GM23338 (cell line): ENCODE measurements around the gene CPM. TPM values are rescaled to one million over a fixed set of nuclear protein-coding genes. Genes with fewer than 3 reads are reported as not detected.

ENCODE experiments used
- ATAC-seq: fragments of 200-7000 bp; cut with Tn5 transposase; 3 replicates; pipeline ENCODE4 v1.9.1; 2020
- DNase-seq: peaks from one replicate; pipeline ENCODE4 v3.0.0-alpha.2; 2015; ENCODE audit warnings: low spot score
- H2AFZ ChIP-seq: fragments of 200-600 bp; sonication (generic); 2 replicates; pipeline ENCODE4 v1.8.0; 2016; ENCODE audit warnings: antibody characterized with exemption, mild to moderate bottlenecking, moderate library complexity
- H3F3A ChIP-seq: fragments of 200-600 bp; sonication (generic); replicated peaks from 2 replicates; pipeline ENCODE4 v1.8.0; 2017; ENCODE audit warnings: antibody characterized with exemption, mixed run types, low read depth
- H3K27ac ChIP-seq: fragments of 200-600 bp; sonication (generic); 2 replicates; pipeline ENCODE4 v1.6.1; 2016; ENCODE audit warnings: low read depth
- H3K27me3 ChIP-seq: fragments of 200-600 bp; sonication (generic); 2 replicates; pipeline ENCODE4 v1.8.0; 2016; ENCODE audit warnings: mild to moderate bottlenecking, mixed run types, moderate library complexity; ENCODE audit not compliant: insufficient read depth
- H3K36me3 ChIP-seq: fragments of 200-600 bp; sonication (generic); 2 replicates; pipeline ENCODE4 v1.8.0; 2016; ENCODE audit warnings: mild to moderate bottlenecking; ENCODE audit not compliant: insufficient read depth
- H3K4me1 ChIP-seq: fragments of 200-600 bp; sonication (generic); 2 replicates; pipeline ENCODE4 v1.8.0; 2016; ENCODE audit warnings: mild to moderate bottlenecking, moderate library complexity; ENCODE audit not compliant: insufficient read depth
- H3K4me2 ChIP-seq: fragments of 200-600 bp; sonication (generic); 2 replicates; pipeline ENCODE4 v1.7.1; 2017; ENCODE audit warnings: mixed run types
- H3K4me3 ChIP-seq: fragments of 200-600 bp; sonication (generic); 2 replicates; pipeline ENCODE4 v1.6.1; 2016; ENCODE audit warnings: mixed run types
- H3K79me2 ChIP-seq: fragments of 200-600 bp; sonication (generic); replicated peaks from 2 replicates; pipeline ENCODE4 v1.8.0; 2017; ENCODE audit warnings: mild to moderate bottlenecking; ENCODE audit not compliant: insufficient read depth
- H3K9me2 ChIP-seq: fragments of 200-600 bp; sonication (generic); 2 replicates; pipeline ENCODE4 v1.8.0; 2017; ENCODE audit not compliant: insufficient read depth
- H4K20me1 ChIP-seq: fragments of 200-600 bp; sonication (generic); replicated peaks from 2 replicates; pipeline ENCODE4 v1.8.0; 2017; ENCODE audit warnings: mild to moderate bottlenecking; ENCODE audit not compliant: insufficient read depth
- H3K27ac Mint-ChIP-seq: 2 replicates; pipeline ENCODE4 v1.8.0; 2020; ENCODE audit warnings: inconsistent platforms, mild to moderate bottlenecking, moderate library complexity, mixed read lengths
- H3K27me3 Mint-ChIP-seq: 3 replicates; pipeline ENCODE4 v1.8.0; 2022; ENCODE audit warnings: low read depth, mild to moderate bottlenecking, moderate library complexity, mixed read lengths, inconsistent platforms; ENCODE audit not compliant: insufficient read depth, poor library complexity
- H3K36me3 Mint-ChIP-seq: 3 replicates; pipeline ENCODE4 v1.8.0; 2021; ENCODE audit warnings: low read depth, mild to moderate bottlenecking, inconsistent platforms, moderate library complexity, mixed read lengths
- H3K4me1 Mint-ChIP-seq: 3 replicates; pipeline ENCODE4 v1.8.0; 2020; ENCODE audit warnings: mild to moderate bottlenecking, inconsistent platforms, mixed read lengths
- H3K4me3 Mint-ChIP-seq: 3 replicates; pipeline ENCODE4 v1.8.0; 2021; ENCODE audit warnings: moderate library complexity, mild to moderate bottlenecking, inconsistent platforms, mixed read lengths
- H3K9me3 Mint-ChIP-seq: 3 replicates; pipeline ENCODE4 v1.8.0; 2020; ENCODE audit warnings: moderate library complexity, mild to moderate bottlenecking, inconsistent platforms, mixed read lengths
- CREB1 ChIP-seq: fragments of 250-450 bp; sonication (Bioruptor Pico); IDR thresholded peaks from 2 replicates; pipeline ENCODE4 v1.5.0; 2020; ENCODE audit warnings: low read depth, mild to moderate bottlenecking, moderate library complexity
- EZH2phosphoT487 ChIP-seq: fragments of 200-600 bp; sonication (generic); IDR thresholded peaks from one replicate; pipeline ENCODE4 v1.8.1; 2018; ENCODE audit warnings: antibody characterized with exemption; ENCODE audit not compliant: unreplicated experiment
- STAT1 ChIP-seq: IDR thresholded peaks from one replicate; pipeline ENCODE4 v1.6.1; 2016; ENCODE audit warnings: antibody characterized with exemption; ENCODE audit not compliant: unreplicated experiment
- ZNF331 ChIP-seq: fragments of 250-450 bp; sonication (Bioruptor Pico); IDR thresholded peaks from 2 replicates; pipeline ENCODE4 v1.5.0; 2020; ENCODE audit warnings: low read depth, mild to moderate bottlenecking, moderate library complexity
- polyA plus RNA-seq: library from polyadenylated mRNA; unstranded; fragments of >200 nt; fragmentation: Nextera tagmentation; extraction: Ambion mirVana; gene quantifications from 2 replicates; pipeline ENCODE4 v1.2.1, GENCODE V29; 2016
- total RNA-seq: library from RNA; depleted of rRNA; stranded (reverse); fragments of >200 nt; shearing (Covaris generic); gene quantifications from 2 replicates; pipeline ENCODE4 v1.2.3, GENCODE V29; 2014
- TF ChIP-seq, protein P1 (sequence below): fragments of 250-450 bp; sonication (Bioruptor Pico); IDR thresholded peaks from 2 replicates; pipeline ENCODE4 v1.5.0; 2020; ENCODE audit warnings: mild to moderate bottlenecking, moderate library complexity

The CPM gene
- total and polyA plus RNA-seq, 2 experiments from 2014 or later, result 0.37 to 5.8 TPM

DNA sequence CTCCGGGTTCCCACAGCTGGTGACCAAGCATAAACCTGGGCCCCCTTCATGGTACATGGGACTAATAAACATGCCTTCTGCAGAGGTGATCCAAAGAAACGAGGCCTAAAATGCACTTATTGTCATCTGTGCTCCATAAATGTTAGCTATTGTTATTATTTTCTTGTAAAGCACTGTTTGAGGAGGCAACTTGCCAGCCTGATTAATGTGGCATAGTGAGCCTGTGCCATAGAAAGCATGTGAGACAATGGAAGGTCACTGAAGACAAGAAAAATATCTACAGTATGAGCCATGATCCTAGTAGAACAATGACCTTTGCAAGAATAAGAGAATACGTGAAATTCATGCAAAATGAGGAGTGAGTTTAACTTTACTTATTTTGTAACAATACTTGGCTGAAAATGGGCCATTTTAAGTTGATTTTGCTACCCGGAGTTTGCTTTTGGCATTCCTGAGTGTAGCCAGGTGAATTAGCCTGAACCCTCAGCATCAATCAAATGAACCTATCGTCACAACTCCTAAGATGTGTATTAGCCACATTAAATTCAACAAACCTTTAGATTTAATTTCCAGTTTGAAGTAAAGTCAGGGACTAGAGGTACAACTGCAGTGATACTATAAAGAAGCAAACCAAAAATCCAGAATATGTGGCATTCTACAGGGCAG, 52.2 kb downstream of the CPM start:
- Histone ChIP-seq H3K4me2 (no peak overlapping the region), H3K27ac (no peak overlapping the region), H3K9me2 (no peaks in the 10 kb centered on the region), H4K20me1 (no peaks in the 10 kb centered on the region), H3K4me3 (no peak overlapping the region), H2AFZ (no peak overlapping the region), H3K4me1 (no peaks in the 10 kb centered on the region), H3K27me3 (no peaks in the 10 kb centered on the region), H3K36me3 (no peaks in the 10 kb centered on the region), H3K79me2 (no peaks in the 10 kb centered on the region), H3F3A (no peaks in the 10 kb centered on the region)
- TF ChIP-seq, protein P1, sequence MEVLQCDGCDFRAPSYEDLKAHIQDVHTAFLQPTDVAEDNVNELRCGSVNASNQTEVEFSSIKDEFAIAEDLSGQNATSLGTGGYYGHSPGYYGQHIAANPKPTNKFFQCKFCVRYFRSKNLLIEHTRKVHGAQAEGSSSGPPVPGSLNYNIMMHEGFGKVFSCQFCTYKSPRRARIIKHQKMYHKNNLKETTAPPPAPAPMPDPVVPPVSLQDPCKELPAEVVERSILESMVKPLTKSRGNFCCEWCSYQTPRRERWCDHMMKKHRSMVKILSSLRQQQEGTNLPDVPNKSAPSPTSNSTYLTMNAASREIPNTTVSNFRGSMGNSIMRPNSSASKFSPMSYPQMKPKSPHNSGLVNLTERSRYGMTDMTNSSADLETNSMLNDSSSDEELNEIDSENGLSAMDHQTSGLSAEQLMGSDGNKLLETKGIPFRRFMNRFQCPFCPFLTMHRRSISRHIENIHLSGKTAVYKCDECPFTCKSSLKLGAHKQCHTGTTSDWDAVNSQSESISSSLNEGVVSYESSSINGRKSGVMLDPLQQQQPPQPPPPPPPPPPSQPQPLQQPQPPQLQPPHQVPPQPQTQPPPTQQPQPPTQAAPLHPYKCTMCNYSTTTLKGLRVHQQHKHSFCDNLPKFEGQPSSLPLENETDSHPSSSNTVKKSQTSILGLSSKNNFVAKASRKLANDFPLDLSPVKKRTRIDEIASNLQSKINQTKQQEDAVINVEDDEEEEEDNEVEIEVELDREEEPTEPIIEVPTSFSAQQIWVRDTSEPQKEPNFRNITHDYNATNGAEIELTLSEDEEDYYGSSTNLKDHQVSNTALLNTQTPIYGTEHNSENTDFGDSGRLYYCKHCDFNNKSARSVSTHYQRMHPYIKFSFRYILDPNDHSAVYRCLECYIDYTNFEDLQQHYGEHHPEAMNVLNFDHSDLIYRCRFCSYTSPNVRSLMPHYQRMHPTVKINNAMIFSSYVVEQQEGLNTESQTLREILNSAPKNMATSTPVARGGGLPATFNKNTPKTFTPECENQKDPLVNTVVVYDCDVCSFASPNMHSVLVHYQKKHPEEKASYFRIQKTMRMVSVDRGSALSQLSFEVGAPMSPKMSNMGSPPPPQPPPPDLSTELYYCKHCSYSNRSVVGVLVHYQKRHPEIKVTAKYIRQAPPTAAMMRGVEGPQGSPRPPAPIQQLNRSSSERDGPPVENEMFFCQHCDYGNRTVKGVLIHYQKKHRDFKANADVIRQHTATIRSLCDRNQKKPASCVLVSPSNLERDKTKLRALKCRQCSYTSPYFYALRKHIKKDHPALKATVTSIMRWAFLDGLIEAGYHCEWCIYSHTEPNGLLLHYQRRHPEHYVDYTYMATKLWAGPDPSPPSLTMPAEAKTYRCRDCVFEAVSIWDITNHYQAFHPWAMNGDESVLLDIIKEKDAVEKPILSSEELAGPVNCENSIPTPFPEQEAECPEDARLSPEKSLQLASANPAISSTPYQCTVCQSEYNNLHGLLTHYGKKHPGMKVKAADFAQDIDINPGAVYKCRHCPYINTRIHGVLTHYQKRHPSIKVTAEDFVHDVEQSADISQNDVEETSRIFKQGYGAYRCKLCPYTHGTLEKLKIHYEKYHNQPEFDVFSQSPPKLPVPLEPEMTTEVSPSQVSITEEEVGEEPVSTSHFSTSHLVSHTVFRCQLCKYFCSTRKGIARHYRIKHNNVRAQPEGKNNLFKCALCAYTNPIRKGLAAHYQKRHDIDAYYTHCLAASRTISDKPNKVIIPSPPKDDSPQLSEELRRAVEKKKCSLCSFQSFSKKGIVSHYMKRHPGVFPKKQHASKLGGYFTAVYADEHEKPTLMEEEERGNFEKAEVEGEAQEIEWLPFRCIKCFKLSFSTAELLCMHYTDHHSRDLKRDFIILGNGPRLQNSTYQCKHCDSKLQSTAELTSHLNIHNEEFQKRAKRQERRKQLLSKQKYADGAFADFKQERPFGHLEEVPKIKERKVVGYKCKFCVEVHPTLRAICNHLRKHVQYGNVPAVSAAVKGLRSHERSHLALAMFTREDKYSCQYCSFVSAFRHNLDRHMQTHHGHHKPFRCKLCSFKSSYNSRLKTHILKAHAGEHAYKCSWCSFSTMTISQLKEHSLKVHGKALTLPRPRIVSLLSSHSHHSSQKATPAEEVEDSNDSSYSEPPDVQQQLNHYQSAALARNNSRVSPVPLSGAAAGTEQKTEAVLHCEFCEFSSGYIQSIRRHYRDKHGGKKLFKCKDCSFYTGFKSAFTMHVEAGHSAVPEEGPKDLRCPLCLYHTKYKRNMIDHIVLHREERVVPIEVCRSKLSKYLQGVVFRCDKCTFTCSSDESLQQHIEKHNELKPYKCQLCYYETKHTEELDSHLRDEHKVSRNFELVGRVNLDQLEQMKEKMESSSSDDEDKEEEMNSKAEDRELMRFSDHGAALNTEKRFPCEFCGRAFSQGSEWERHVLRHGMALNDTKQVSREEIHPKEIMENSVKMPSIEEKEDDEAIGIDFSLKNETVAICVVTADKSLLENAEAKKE (CRISPR knock-in tag), result no peak
- no peak for TF ChIP-seq EZH2phosphoT487
- TF ChIP-seq ZNF331 (CRISPR knock-in tag), result no peak
- no peak for TF ChIP-seq STAT1
- DNase-seq (no peak), ATAC-seq (no peak)
- Mint-ChIP-seq H3K36me3 (no peaks in the 10 kb centered on the region), H3K27ac (no peak overlapping the region), H3K4me1 (no peaks in the 10 kb centered on the region), H3K4me3 (no peak overlapping the region), H3K27me3 (peaks cover 5% of the 10 kb centered on the region), H3K9me3 (no peaks in the 10 kb centered on the region)

DNA sequence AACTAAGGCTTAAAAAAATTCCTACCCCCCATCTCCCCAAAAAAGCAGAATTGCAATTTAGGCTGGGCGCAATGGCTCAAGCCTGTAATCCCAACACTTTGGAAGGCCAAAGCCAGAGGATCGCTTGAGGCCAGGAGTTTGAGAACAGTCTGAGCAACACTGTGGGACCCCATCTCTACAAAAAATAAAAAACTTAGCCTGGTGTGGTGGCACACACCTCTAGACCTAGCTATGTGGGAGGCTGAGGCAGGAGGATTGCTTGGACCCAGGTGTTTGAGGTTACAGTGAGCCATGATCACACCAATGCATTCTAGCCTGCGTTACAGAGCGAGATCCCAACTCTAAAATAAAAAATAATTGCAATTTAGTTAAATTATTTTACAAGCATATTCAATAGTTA, 54.1 kb downstream of the CPM start:
- Histone ChIP-seq H3F3A (no peaks in the 10 kb centered on the region), H3K79me2 (no peaks in the 10 kb centered on the region), H3K4me1 (no peaks in the 10 kb centered on the region), H3K4me3 (no peak overlapping the region), H4K20me1 (no peaks in the 10 kb centered on the region), H3K9me2 (no peaks in the 10 kb centered on the region), H2AFZ (no peak overlapping the region), H3K4me2 (no peak overlapping the region), H3K36me3 (no peaks in the 10 kb centered on the region), H3K27me3 (no peaks in the 10 kb centered on the region), H3K27ac (no peak overlapping the region)
- ATAC-seq (no peak), DNase-seq (no peak)
- no peaks in the 10 kb centered on the region for H3K36me3 Mint-ChIP-seq
- peaks cover 3% of the 10 kb centered on the region for H3K27me3 Mint-ChIP-seq
- H3K9me3 Mint-ChIP-seq, result no peaks in the 10 kb centered on the region
- H3K27ac Mint-ChIP-seq, result no peak overlapping the region
- H3K4me3 Mint-ChIP-seq, result no peak overlapping the region
- no peaks in the 10 kb centered on the region for H3K4me1 Mint-ChIP-seq
- TF ChIP-seq, protein P1 (CRISPR knock-in tag), result no peak
- no peak for TF ChIP-seq CREB1
